Coronary artery (tissue), 2 donors: ENCODE measurements around the gene DIRAS1.
"Not testable (repeated sequence)": the region's sequence is repeated elsewhere in the genome, so short reads cannot be mapped to it uniquely, and the experiment has no call there.

ENCODE experiments used
- DNase-seq: peaks from one replicate; pipeline ENCODE4 v3.0.0-alpha.2; 2017; ENCODE audit warnings: low spot score
- H3K27ac ChIP-seq, 2 donors: fragments of 200-600 bp; sonication (generic); one replicate each; pipeline ENCODE4 v1.5.1; 2016 to 2019
- H3K4me3 ChIP-seq: fragments of 200-600 bp; sonication (generic); 2 replicates; pipeline ENCODE4 v1.5.1; 2016; ENCODE audit warnings: mild to moderate bottlenecking, moderate library complexity
- TF ChIP-seq, protein P1 (sequence below): fragments of 200-600 bp; sonication (generic); IDR thresholded peaks from one replicate; pipeline ENCODE4 v1.5.1; 2019; ENCODE audit warnings: antibody characterized with exemption

The DIRAS1 gene

DNA sequence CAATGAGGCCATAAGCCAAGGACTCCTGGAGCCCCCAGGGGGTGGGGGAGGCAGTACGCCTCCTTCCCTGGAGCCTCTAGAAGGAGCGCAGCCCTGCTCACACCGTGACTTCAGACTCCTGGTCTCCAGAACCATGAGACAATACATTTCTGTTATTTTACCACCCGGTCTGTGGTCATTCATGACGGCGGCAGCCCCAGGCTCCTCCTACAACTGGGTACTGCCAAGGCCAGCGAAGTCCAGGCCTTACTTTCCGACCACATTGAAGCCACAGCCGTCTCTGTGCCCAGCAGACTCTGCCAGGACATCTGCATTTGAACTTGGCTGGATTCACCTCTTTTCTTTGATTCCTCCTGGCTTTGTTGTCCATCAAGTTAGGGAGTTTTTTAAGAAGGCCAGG lies 29.2 kb downstream of the DIRAS1 start:
- DNase-seq = no peak
- H3K27ac ChIP-seq = no peak overlapping the region
- no peak overlapping the region for H3K4me3 ChIP-seq
- TF ChIP-seq, protein P1, sequence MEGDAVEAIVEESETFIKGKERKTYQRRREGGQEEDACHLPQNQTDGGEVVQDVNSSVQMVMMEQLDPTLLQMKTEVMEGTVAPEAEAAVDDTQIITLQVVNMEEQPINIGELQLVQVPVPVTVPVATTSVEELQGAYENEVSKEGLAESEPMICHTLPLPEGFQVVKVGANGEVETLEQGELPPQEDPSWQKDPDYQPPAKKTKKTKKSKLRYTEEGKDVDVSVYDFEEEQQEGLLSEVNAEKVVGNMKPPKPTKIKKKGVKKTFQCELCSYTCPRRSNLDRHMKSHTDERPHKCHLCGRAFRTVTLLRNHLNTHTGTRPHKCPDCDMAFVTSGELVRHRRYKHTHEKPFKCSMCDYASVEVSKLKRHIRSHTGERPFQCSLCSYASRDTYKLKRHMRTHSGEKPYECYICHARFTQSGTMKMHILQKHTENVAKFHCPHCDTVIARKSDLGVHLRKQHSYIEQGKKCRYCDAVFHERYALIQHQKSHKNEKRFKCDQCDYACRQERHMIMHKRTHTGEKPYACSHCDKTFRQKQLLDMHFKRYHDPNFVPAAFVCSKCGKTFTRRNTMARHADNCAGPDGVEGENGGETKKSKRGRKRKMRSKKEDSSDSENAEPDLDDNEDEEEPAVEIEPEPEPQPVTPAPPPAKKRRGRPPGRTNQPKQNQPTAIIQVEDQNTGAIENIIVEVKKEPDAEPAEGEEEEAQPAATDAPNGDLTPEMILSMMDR = no peak

DNA sequence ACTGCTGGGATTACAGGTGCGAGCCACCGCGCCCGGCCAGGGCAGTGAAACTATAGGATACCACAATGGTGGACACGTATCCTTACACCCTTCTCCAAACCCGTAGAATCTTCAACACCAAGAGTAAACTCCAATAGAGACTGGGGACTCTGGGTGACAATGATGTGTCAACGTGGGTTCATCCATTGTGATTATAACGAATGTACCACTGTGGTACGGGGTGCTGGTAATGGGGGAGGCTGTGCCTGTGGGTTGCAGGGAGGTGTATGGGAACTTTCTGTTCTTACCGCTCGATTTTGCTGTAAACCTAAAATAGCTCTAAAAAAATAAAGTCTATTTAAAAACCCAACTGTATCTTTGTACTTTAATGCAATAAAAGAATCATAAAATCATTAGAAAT lies 30.3 kb downstream of the DIRAS1 start:
- TF ChIP-seq, protein P1 = no peak
- DNase-seq = no peak
- Histone ChIP-seq H3K27ac (no peak overlapping the region), H3K4me3 (no peak overlapping the region)

DNA sequence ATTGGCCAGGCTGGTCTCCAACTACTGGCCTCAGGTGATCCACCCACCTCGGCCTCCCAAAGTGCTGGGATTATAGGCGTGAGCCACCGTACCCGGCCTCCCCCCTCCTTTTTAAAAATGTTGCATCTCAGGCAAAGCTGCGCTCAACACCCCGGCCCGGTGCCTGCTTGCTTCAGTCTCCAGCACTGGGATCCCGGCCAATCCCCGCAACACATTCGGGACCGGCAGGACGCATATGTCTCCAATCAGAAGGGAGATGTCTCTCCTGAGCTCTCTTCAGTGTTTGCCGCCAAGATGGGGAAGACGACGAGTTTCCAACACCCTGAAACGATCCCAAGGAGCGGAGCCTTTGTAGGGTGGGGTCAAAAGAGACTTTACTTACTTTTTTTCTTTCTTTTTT lies 34.8 kb downstream of the DIRAS1 start:
- no peak overlapping the region for H3K27ac ChIP-seq
- DNase-seq = no peak
- TF ChIP-seq, protein P1 = no peak

DNA sequence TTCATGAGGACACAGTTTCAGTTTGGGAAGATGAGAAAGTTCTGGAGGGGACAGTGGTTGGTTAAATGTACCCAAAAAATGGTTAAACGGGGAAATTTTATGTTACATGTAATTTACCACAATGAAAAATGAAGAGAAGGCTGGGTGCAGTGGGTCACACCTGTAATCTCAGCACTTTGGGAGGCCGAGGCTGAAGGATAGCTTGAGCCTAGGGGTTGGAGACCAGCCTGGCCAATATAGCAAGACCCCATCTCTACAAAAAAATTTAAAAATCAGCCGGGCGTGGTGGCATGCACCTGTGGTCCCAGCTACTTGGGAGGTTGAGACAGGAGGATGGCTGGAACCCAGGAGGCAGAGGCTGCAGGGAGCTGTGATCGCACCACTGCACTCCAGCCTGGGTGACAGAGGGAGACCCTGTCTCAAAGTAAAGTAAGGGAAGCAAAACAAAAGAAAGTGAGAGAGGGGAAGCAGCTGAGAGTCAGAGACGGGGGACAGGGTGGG lies 35.9 kb downstream of the DIRAS1 start:
- no peak for DNase-seq
- no peak overlapping the region for H3K27ac ChIP-seq
- no peak overlapping the region for H3K4me3 ChIP-seq
- TF ChIP-seq, protein P1 = no peak

More for the DNA sequence above, 34.8 kb downstream of the DIRAS1 start:
- H3K4me3 ChIP-seq = no peak overlapping the region

DNA sequence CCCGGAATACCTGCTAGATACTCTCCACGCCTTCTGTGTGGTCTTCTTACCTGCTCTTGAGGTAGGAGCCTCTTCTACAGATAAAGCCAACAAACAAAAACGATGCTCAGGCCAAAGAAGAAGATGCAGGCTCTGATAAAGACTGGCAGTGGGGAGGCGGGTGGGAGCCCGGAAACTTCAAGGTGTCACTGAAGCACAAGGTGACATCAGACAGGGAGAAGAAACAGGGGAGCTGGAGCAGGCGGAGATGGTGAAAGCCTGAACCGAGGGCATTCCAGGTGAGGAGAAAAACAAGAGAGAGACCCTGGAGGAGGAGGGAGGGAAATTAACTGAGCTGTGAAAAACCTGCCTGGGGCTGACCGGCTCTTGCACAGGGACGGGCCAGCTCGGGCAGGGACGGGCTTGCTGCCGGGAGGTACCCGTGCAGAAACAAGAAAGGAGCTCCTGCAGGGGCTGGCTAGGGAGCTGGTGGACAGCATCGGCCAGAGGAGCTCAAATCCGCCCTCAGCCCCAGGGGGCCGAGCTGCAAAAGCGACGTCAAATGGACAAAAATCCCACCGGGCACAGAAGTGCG lies 37.7 kb downstream of the DIRAS1 start:
- Histone ChIP-seq H3K4me3 (no peak overlapping the region), H3K27ac (no peak overlapping the region)
- TF ChIP-seq, protein P1 = no peak
- DNase-seq = no peak

DNA sequence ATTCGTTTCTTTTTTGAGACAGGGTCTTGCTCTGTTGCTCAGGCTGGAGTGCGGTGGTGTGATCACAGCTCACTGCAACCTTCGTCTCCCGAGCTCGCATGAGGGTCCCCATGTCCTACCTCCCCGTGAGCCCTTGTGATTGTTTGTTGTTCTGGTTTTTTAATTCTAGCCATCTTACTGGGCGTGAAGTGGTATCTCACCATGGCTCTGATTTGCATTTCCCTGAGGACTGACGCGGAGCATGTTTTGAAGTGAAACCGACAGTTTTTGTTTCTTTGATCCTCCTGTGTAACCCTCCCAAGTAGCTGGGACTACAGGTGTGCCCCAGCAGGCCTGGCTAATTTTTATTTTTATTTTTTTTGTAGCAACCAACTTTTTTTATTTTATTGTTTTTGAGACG lies 40.4 kb downstream of the DIRAS1 start:
- no peak overlapping the region for H3K27ac ChIP-seq
- no peak for DNase-seq
- TF ChIP-seq, protein P1 = no peak
- no peak overlapping the region for H3K4me3 ChIP-seq

DNA sequence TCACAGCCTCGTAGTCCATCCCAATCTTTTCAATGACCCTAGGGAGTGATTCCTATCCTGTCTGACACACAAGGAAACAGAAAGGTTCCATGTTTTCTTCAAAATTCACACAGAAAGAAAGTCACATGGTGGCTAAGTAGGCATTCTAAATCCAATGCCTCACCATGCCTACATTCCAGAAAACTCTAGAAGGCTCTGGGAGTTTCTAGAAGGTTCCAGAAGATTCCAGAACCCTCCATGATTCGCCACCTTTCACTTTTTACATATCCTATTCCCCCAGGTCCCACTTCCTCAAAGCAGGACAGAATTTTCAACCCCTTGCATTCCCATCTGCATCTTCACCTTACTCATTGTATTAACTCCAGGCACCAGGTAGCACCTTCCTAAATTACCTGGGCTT lies 41.7 kb downstream of the DIRAS1 start:
- Histone ChIP-seq H3K4me3 (no peak overlapping the region), H3K27ac (no peak overlapping the region)
- no peak for DNase-seq
- TF ChIP-seq, protein P1 = no peak

DNA sequence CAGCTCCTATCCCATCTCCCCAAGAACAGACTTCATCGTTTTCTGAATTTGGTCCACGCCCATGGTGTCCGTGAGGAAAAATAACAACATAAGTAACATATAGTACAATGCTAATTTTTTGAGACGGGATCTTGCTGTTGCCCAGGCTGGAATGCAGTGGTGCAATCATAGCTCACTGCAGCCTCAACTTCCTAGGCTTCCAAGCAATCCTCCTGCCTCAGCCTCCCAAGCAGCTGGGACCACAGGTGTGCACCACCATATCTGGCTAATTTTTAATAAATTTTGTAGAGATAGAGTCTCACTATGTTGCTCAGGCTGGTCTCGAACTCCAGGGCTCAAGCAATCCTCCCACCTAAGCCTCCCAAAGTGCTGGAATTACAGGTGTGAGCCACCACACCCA lies 42.2 kb downstream of the DIRAS1 start:
- H3K27ac ChIP-seq, DNase-seq, H3K4me3 ChIP-seq: not testable (repeated sequence)
